CD4-positive, alpha-beta memory T cell (primary cell): Measurements from ENCODE around the gene USP3. TPM values are rescaled to one million over a fixed set of nuclear protein-coding genes. Genes with fewer than 3 reads are reported as not detected.
A peak's percentile ranks its signal among the peaks of the same experiment; 100 is the strongest.

ENCODE experiments used
- CTCF ChIA-PET: fragments of 350-600 bp; sonication (Branson Sonifier 250); formaldehyde crosslinking; loops from one replicate; lab custom pipeline; 2021; ENCODE audit warnings: inconsistent platforms; ENCODE audit not compliant: partially characterized antibody; lab: Charles Lee
- POLR2A ChIA-PET: fragments of 350-600 bp; sonication (Branson Sonifier 250); formaldehyde crosslinking; loops from one replicate; lab custom pipeline; 2021; ENCODE audit not compliant: partially characterized antibody; lab: Charles Lee
- DNase-seq, 5 donors: peaks; one replicate each; pipeline versions ENCODE4 v3.0.0 to v3.0.0-alpha.2; 2020 to 2022; ENCODE audit warnings: mixed read lengths in 1 of 5
- H3K27ac ChIP-seq: one replicate; pipeline ENCODE4 v1.7.0; 2013; ENCODE audit warnings: low read depth, low read length
- H3K27me3 ChIP-seq: 2 replicates; pipeline ENCODE4 v1.7.0; 2013; ENCODE audit warnings: mild to moderate bottlenecking, low read length, moderate library complexity; ENCODE audit not compliant: insufficient read depth
- H3K36me3 ChIP-seq: 2 replicates; pipeline ENCODE4 v1.7.0; 2013; ENCODE audit warnings: mild to moderate bottlenecking, low read length, moderate library complexity; ENCODE audit not compliant: insufficient read depth
- H3K4me1 ChIP-seq: 2 replicates; pipeline ENCODE4 v1.7.0; 2013; ENCODE audit warnings: mild to moderate bottlenecking, low read length, moderate library complexity; ENCODE audit not compliant: insufficient read depth
- H3K4me3 ChIP-seq, 2 donors: one replicate each; pipeline ENCODE4 v1.7.0; 2013; ENCODE audit warnings: low read length in 2 of 2, mild to moderate bottlenecking in 1 of 2
- H3K9me3 ChIP-seq, 2 donors: one replicate each; pipeline ENCODE4 v1.7.0; 2013; ENCODE audit warnings: low read length in 2 of 2, control low read depth in 1 of 2; ENCODE audit not compliant: control insufficient read depth in 1 of 2
- H3K27ac Mint-ChIP-seq, 7 donors: one replicate each; pipeline ENCODE4 v1.8.0; 2020 to 2021; ENCODE audit warnings: mixed read lengths in 7 of 7, mild to moderate bottlenecking in 6 of 7, inconsistent platforms in 3 of 7, moderate library complexity in 3 of 7
- H3K27me3 Mint-ChIP-seq, 2 donors: one replicate each; pipeline ENCODE4 v1.8.0; 2020 to 2021; ENCODE audit warnings: mixed read lengths in 2 of 2
- H3K36me3 Mint-ChIP-seq, 2 donors: one replicate each; pipeline ENCODE4 v1.8.0; 2020 to 2021; ENCODE audit warnings: mixed read lengths in 2 of 2, inconsistent platforms in 1 of 2, mild to moderate bottlenecking in 1 of 2
- H3K4me1 Mint-ChIP-seq, 4 donors: one replicate each; pipeline ENCODE4 v1.8.0; 2020 to 2021; ENCODE audit warnings: mixed read lengths in 4 of 4, mild to moderate bottlenecking in 1 of 4
- H3K4me3 Mint-ChIP-seq, 8 donors: one replicate each; pipeline ENCODE4 v1.8.0; 2020 to 2021; ENCODE audit warnings: mixed read lengths in 8 of 8, mild to moderate bottlenecking in 7 of 8, moderate library complexity in 6 of 8, inconsistent platforms in 3 of 8
- H3K9me3 Mint-ChIP-seq, 8 donors: one replicate each; pipeline ENCODE4 v1.8.0; 2020 to 2021; ENCODE audit warnings: mixed read lengths in 8 of 8, mild to moderate bottlenecking in 5 of 8, inconsistent platforms in 3 of 8, moderate library complexity in 1 of 8
- intact Hi-C: fragments of 100-400 bp; cut with micrococcal nuclease; formaldehyde crosslinking; loops from one replicate; pipeline ENCODE4 v1.15.1; 2023
- polyA plus RNA-seq, 2 donors: library from polyadenylated mRNA; unstranded; fragments of 300-500 nt; fragmentation: Illumina TruSeq; gene quantifications; one replicate each; pipeline ENCODE4 v1.2.3, GENCODE V29; 2021
- total RNA-seq, 2 experiments: library from RNA; stranded (reverse); gene quantifications; one replicate each; pipeline ENCODE4 v1.2.3, GENCODE V29; 2021

USP3 gene
- total and polyA plus RNA-seq, 4 experiments from 2014 or later: 61.6 to 159 (median 112) TPM

GRCh38 chr15:63636518-63637061 is 132.2 kb downstream of the USP3 start:
- Mint-ChIP-seq H3K36me3 (peaks cover 53 to 89% of the 10 kb centered on the region in 2 donors), H3K4me3 (no peak overlapping the region), H3K27me3 (no peaks in the 10 kb centered on the region), H3K4me1 (peaks cover 0 to 1% (median 0%) of the 10 kb centered on the region in 4 donors), H3K9me3 (peaks cover 0 to 2% (median 0%) of the 10 kb centered on the region in 8 donors), H3K27ac (peak overlapping the region in 1 of 7 donors; percentile 25)
- Histone ChIP-seq H3K4me1 (no peaks in the 10 kb centered on the region), H3K27me3 (no peaks in the 10 kb centered on the region), H3K9me3 (no peaks in the 10 kb centered on the region), H3K36me3 (peaks cover 87% of the 10 kb centered on the region), H3K27ac (no peak overlapping the region), H3K4me3 (no peak overlapping the region)
- POLR2A ChIA-PET: no interaction called here
- intact Hi-C loops: loop anchor here (10.0 kb wide), 1 partner anchor 48 kb away; no protein-coding TSS in a partner anchor
- no peak for DNase-seq
- CTCF ChIA-PET: interaction anchor here (1.2 kb wide), 1 partner anchor 31 kb away, joined by 3 read pairs; no protein-coding TSS in a partner anchor

- peaks cover 0 to 2% (median 0%) of the 10 kb centered on the region in 8 donors for H3K9me3 Mint-ChIP-seq
- H3K36me3 Mint-ChIP-seq: peaks cover 47 to 85% of the 10 kb centered on the region in 2 donors
- peaks cover 0 to 1% (median 0%) of the 10 kb centered on the region in 4 donors for H3K4me1 Mint-ChIP-seq
- Histone ChIP-seq H3K4me1 (no peaks in the 10 kb centered on the region), H3K9me3 (no peaks in the 10 kb centered on the region), H3K36me3 (peaks cover 81% of the 10 kb centered on the region), H3K27me3 (no peaks in the 10 kb centered on the region), H3K4me3 (no peak overlapping the region), H3K27ac (no peak overlapping the region)
- intact Hi-C loops: loop anchor here (10.0 kb wide), 1 partner anchor 46 kb away; no protein-coding TSS in a partner anchor
- DNase-seq: no peak
- peak overlapping the region in 1 of 7 donors; percentile 50 for H3K27ac Mint-ChIP-seq
- no peaks in the 10 kb centered on the region for H3K27me3 Mint-ChIP-seq
- POLR2A ChIA-PET: no interaction called here
- CTCF ChIA-PET: no interaction called here
- no peak overlapping the region for H3K4me3 Mint-ChIP-seq
Observed at GRCh38 chr15:63638839-63639238, 134.4 kb downstream of the USP3 start.

- no peaks in the 10 kb centered on the region for H3K9me3 ChIP-seq
- H3K4me3 ChIP-seq: no peak overlapping the region
- Mint-ChIP-seq H3K4me3 (no peak overlapping the region), H3K36me3 (peaks cover 45 to 85% of the 10 kb centered on the region in 2 donors), H3K4me1 (peaks cover 0 to 1% (median 0%) of the 10 kb centered on the region in 4 donors), H3K9me3 (peaks cover 0 to 2% (median 0%) of the 10 kb centered on the region in 8 donors), H3K27me3 (no peaks in the 10 kb centered on the region), H3K27ac (peak overlapping the region in 2 of 7 donors; percentile 17 to 48)
- ChIA-PET CTCF (no interaction called here), POLR2A (no interaction called here)
- intact Hi-C loops: no loop called here
- no peak overlapping the region for H3K27ac ChIP-seq
- no peak for DNase-seq
- H3K4me1 ChIP-seq: no peaks in the 10 kb centered on the region
- peaks cover 83% of the 10 kb centered on the region for H3K36me3 ChIP-seq
- H3K27me3 ChIP-seq: no peaks in the 10 kb centered on the region
Observed at GRCh38 chr15:63640146-63640545, 135.8 kb downstream of the USP3 start.

Other genes with a start within 250 kb of the USP3 start
- gene APH1B, start 227.0 kb upstream of the USP3 start, total RNA-seq: 10 to 100 TPM; 23.0 to 28.4 TPM
- gene APH1B, start 227.0 kb upstream of the USP3 start, polyA plus RNA-seq: 10 to 100 TPM; 11.9 to 13.3 TPM
- gene CA12, start 122.7 kb upstream of the USP3 start, total RNA-seq: not detected
- gene CA12, start 122.7 kb upstream of the USP3 start, polyA plus RNA-seq: not detected
- gene FBXL22, start 92.8 kb downstream of the USP3 start, total RNA-seq: 1 to 10 TPM; 1.9 to 2.2 TPM
- 1 to 10 TPM in 1 of 2 donors, under 1 TPM in 1; 0.50 to 2.0 TPM for gene FBXL22, start 92.8 kb downstream of the USP3 start, polyA plus RNA-seq